ENCODE measurements around the gene SLC51B. TPM values are rescaled to one million over a fixed set of nuclear protein-coding genes. Genes with fewer than 3 reads are reported as not detected.

The SLC51B gene
- total RNA-seq, 3 donors from 2014 or later = not detected

DNA sequence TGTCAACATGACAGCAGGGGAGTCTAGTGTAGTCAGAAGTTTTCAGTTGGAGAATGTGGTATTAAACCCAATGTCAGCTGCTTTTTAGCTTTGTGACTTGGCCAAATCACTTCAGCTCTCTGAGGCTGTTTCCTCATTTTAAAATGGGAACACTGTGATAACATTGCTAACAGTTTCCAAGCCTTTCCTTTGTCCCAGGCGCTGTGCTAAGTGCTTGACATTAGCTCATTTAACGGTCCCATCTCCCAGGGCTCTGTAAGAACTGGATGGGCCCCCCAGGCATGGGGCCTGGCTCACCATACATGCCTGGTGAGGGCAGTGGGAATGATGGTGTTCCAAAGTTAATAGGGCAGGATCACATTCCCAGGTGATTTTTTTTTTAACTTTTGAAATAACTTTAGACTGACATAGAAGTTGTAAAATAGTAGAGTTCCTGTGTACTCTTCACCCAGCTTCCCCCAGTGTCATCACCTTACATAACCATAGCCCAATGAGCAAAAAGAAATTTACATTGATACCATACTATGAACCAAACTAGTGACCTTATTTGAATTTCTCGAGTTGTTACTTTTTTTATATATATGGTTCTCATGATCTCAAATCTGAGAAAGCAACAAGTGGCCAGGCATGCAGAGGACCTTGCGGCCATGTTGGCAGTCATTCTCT, 14.9 kb downstream of the SLC51B start:
- Histone ChIP-seq H3K27ac (peak overlapping the region in 1 of 2 donors; percentile 41), H3K9me3 (no peaks in the 10 kb centered on the region), H3K27me3 (no peaks in the 10 kb centered on the region), H3K36me3 (no peaks in the 10 kb centered on the region), H3K4me1 (no peaks in the 10 kb centered on the region), H3K4me3 (no peak overlapping the region)
- intact Hi-C loops (cut with DNase I; ENCODE audit: low total_unique reads) = no loop called here
- TF ChIP-seq, protein P1, sequence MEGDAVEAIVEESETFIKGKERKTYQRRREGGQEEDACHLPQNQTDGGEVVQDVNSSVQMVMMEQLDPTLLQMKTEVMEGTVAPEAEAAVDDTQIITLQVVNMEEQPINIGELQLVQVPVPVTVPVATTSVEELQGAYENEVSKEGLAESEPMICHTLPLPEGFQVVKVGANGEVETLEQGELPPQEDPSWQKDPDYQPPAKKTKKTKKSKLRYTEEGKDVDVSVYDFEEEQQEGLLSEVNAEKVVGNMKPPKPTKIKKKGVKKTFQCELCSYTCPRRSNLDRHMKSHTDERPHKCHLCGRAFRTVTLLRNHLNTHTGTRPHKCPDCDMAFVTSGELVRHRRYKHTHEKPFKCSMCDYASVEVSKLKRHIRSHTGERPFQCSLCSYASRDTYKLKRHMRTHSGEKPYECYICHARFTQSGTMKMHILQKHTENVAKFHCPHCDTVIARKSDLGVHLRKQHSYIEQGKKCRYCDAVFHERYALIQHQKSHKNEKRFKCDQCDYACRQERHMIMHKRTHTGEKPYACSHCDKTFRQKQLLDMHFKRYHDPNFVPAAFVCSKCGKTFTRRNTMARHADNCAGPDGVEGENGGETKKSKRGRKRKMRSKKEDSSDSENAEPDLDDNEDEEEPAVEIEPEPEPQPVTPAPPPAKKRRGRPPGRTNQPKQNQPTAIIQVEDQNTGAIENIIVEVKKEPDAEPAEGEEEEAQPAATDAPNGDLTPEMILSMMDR (IDR thresholded peaks at IDR 0.05) = no peak
- TF ChIP-seq POLR2AphosphoS5 (IDR thresholded peaks at IDR 0.05) = no peak
- TF ChIP-seq POLR2A (IDR thresholded peaks at IDR 0.05) = no peak
- no peak for DNase-seq (ENCODE audit: low spot score in 2 of 2)

DNA sequence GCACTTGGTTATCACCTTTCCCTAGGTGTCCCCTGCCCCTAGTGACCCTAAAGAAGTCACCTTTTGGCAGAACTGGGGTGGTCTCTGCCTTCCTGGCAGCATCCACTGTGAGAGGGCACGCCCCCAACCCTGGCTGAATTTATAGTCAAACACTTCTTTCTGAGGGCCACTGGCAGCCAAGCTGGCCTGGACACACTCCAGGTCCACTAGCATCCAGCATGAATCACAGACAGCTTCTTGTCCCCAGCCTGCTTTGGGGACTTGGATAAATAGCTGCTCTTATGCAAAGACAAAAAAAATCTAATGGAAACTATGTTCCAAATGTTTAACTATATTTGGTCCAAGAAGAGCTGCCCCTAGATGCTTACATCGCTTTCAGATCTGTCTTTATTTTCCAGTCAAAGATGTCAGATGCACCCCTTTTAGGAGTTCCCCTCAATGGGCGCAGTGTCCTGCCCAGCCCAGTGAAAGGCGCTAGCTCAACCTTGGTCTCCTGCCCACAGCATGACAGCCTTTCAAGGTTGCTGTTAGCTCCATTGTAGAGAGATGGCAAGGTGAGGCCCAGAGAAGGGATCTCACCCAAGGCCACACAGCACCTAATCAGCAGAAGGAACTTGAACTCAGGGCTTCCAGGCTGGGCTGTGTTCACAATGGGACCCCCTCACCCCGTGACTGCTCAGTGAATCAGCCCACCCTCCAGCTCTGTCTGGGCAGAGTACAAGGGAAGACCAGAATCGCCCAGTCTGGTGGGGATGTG, 15.6 kb downstream of the SLC51B start:
- peak overlapping the region in 1 of 2 donors; percentile 22 for H3K27ac ChIP-seq
- no peak overlapping the region for H3K4me3 ChIP-seq
- no peak for DNase-seq (ENCODE audit: low spot score in 2 of 2)
- H3K36me3 ChIP-seq = no peaks in the 10 kb centered on the region
- H3K4me1 ChIP-seq = no peaks in the 10 kb centered on the region
- TF ChIP-seq, protein P1 (IDR thresholded peaks at IDR 0.05) = no peak
- no peaks in the 10 kb centered on the region for H3K9me3 ChIP-seq
- no peaks in the 10 kb centered on the region for H3K27me3 ChIP-seq
- intact Hi-C loops (cut with DNase I; ENCODE audit: low total_unique reads) = no loop called here

DNA sequence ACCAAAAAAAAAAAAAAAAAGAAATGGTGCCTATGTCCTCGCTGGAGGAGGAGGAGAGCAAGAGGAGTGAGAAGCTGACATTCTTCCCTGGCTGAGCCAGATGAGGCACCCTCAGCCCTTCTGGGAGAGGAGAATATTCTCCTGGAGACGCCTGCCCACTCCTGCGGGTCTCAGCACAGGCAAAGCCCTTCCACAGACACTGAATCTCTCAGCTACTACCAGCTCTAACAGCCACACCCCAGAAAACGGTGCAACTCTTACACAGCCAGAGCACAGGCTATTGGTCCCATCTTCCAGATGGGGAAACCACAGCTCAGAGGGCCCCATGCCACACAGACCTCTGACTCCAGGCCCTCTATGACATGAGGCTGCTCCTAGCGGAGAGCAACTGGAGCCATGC, 16.9 kb downstream of the SLC51B start:
- H3K36me3 ChIP-seq = no peaks in the 10 kb centered on the region
- DNase-seq (ENCODE audit: low spot score in 2 of 2) = no peak
- no peaks in the 10 kb centered on the region for H3K27me3 ChIP-seq
- no peak overlapping the region for H3K4me3 ChIP-seq
- intact Hi-C loops (cut with DNase I; ENCODE audit: low total_unique reads) = no loop called here
- H3K4me1 ChIP-seq = no peaks in the 10 kb centered on the region
- no peaks in the 10 kb centered on the region for H3K9me3 ChIP-seq
- peak overlapping the region in 1 of 2 donors; percentile 57 for H3K27ac ChIP-seq
- TF ChIP-seq POLR2A (IDR thresholded peaks at IDR 0.05) (no peak), POLR2AphosphoS5 (IDR thresholded peaks at IDR 0.05) (no peak)
- TF ChIP-seq, protein P1 (IDR thresholded peaks at IDR 0.05) = no peak

DNA sequence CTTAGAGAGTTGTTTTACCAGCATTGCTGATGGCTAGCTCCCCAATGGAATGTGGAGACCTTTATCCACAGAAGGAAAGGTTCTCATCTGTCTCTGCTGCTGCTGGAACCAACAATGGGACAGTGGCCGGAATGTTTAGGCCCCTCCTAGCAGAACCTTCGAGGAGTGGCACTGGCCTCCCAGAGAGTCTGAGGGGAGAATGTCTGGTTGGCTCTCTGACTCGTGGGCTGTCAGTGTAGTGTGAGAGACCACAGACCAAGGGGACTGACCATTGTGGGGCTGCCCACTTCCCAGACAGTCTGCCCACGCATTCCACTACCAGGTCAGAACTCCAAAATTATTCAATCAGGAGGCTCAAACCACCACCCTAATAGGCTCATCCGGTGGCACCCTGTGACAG, 17.5 kb downstream of the SLC51B start:
- H3K4me3 ChIP-seq = no peak overlapping the region
- intact Hi-C loops (cut with DNase I; ENCODE audit: low total_unique reads) = no loop called here

More for the DNA sequence above, 17.5 kb downstream of the SLC51B start:
- no peak for DNase-seq (ENCODE audit: low spot score in 2 of 2)
- TF ChIP-seq, protein P1 (IDR thresholded peaks at IDR 0.05) = no peak
- Histone ChIP-seq H3K4me1 (no peaks in the 10 kb centered on the region), H3K9me3 (no peaks in the 10 kb centered on the region), H3K27me3 (no peaks in the 10 kb centered on the region), H3K27ac (peak overlapping the region in 1 of 2 donors; percentile 57), H3K36me3 (no peaks in the 10 kb centered on the region)
